HL-60/S4 treated with retinoic acid at 250 ng/mL for 4 days and 3 days (cell line): ENCODE data around the gene MEGF11.
"Not testable (repeated sequence)": the region's sequence is repeated elsewhere in the genome, so short reads cannot be mapped to it uniquely, and the experiment has no call there.

Experiments used
- in situ Hi-C: fragments of 300-500 bp; cut with MboI; formaldehyde crosslinking; loops from 2 replicates; pipeline ENCODE4 v1.7.0; 2022; ENCODE audit warnings: low sequenced_read_pairs

The MEGF11 gene

DNA sequence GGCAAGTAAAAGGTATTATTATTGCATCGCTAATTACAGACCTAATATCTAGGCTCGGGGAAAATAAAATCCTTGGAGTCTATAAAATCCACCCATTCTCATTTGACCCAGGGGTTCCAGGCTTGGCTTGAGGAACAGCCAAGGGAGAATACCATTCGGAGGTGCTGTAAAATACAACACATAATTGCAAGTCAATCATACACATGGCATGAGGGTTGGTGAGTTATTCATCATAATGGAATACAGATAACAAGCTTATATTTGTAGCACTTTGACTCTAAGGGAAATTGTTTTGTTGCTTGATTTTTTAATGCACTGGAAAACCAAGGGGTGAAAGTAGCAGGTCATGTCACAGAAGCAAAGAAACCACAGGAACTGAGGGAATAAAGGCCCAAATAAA, 23.0 kb upstream of the MEGF11 start:
- in situ Hi-C loops = no loop called here

DNA sequence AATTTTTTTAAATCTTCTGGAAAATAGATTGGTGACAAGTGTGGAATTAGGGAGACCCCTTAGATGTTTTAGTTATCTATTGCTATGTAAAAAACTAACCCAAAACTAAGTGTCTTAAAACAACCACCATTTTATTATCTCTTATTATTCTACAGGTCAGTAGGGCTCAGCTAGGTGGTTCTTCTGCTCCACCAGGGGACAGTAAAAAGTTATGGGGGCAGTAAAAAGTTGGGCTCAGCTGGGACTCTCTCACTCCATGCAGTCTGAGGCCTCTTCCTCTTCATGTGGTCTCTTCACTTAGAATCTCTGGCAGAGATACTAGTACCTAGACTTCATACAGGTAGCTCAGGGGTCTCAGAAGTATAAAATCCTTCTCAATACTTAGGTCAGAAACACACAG, 21.8 kb upstream of the MEGF11 start:
- in situ Hi-C loops = no loop called here

- in situ Hi-C loops = no loop called here
Observed at GRCh38 chr15:66270932-66271331, 17.4 kb upstream of the MEGF11 start.

DNA sequence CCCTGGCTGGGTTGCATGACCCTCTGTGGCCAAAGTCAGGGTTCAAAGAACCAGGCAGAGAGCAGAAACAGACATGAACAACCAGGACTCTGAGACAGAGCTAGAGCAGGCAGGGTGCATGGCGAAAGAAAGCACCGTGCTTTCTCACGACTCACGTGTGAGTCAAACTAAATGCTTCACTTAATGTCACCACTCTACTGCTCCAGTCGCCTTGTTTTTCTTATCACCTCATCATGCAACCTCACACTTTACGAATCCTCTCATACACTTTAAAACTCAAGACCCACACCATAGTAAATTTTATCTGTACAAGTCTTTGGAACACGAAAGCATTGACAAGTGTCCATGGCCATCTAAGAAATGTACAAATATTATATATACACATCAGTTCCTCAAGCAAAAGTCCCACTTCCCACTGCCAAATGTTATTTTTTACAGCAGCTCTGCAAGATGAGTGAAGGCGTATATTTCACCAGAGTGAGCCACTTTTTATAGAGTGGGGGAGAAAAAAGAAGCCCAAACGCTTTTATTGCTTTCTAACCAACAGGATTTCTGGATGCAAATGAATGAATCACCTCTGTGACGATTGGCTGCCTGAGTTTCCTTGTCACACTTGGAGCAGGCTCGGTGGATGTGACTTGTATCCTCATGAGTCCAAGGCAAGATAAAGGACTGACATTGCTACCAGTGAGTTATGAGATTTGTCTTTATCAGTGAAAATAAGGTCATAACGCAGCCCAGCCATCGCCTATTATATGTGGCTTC, 16.0 kb upstream of the MEGF11 start:
- in situ Hi-C loops = no loop called here

DNA sequence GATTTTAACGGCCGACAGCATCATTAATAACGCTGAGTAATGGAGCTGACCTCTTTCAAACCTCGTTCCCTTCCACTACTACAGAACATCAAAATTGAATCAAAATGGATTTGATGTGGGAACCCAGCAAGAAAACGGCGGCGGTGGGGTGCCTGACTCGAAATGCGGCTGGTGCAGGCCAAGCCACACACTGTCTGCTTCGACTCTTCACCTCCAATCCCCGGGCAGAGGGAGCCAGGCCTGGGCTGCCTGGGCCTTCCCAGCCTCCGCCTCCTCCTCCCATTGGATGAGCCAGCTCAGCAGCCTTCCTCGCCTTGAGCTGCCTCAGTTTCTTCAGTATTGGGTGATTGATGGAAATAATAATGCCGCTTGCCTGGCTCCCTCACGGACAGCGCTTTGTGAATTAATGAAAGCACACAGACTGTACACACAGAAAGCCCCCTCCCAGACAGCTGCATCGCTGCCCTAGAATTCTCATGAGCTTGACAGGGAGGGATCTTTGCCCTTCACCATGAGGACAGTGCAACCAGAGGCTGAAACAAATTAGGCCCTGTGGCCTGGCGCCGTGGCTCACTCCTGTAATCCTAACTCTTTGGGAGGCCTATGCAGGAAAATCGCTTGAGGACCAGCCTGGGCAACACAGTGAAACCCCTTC, 11.4 kb upstream of the MEGF11 start:
- in situ Hi-C loops = no loop called here

- in situ Hi-C loops = not testable (repeated sequence)
Observed at GRCh38 chr15:66262837-66263236, 9.3 kb upstream of the MEGF11 start.

GRCh38 chr15:66261056-66261455, 7.5 kb upstream of the MEGF11 start:
- in situ Hi-C loops = no loop called here

DNA sequence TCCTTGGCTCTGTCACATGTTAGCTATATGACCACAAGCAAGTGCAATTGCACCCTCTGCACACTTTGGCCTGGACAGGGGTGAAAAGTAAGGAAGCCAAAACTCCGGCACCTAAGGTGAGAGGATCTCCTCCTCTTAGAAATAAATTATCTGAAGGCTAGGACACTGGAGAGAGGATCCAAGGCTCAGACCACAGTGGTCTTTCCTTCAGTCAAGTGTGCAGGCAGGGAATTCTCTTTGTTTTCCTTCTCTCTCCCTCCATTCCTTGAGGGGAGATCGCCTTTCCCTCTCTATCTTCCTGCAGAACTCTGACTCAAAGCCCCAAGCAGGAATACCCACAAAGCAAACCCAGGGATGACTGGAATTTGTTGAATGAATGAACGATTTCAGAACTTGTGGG, 3.1 kb upstream of the MEGF11 start:
- in situ Hi-C loops = no loop called here

DNA sequence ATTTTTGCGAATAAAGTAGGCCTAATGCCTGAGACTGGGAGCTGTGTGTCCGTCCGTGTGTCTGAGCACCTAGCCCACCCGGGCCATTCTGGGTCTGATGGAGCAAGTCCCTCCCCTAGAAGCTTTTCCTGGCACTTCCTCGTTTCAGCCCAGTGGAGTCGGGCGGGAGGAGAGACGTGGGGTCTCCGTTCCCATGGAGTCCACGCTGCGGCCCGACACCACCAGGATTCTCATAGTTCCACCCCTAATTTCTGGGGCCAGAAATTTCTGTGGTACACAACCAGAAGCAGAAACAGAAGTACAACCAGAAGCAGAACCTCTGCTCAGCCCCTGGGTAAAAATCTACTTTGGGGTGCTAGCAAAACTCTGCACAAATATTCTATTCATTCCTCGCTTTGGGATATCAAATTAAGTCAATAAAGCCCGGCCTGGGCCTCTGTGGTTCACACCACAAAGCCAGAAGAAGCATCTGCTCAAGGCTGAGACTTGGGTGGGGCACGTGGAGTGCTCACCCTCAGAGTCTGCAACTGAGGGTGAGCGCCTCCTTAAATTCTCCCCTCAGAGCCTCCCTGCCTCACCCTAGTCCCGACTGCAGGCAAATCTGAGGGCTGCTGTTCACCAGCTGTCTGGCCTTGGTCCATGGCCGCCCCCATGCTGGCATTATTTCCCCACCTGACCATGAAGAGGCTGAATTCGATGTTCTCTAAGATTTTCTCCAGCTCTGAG, 1.6 kb upstream of the MEGF11 start:
- in situ Hi-C loops = no loop called here

- in situ Hi-C loops = no loop called here
Observed at GRCh38 chr15:66254089-66254950, 770 bp upstream of the MEGF11 start.

- in situ Hi-C loops = no loop called here
Observed at GRCh38 chr15:66252685-66253417, 699 bp downstream of the MEGF11 start.

DNA sequence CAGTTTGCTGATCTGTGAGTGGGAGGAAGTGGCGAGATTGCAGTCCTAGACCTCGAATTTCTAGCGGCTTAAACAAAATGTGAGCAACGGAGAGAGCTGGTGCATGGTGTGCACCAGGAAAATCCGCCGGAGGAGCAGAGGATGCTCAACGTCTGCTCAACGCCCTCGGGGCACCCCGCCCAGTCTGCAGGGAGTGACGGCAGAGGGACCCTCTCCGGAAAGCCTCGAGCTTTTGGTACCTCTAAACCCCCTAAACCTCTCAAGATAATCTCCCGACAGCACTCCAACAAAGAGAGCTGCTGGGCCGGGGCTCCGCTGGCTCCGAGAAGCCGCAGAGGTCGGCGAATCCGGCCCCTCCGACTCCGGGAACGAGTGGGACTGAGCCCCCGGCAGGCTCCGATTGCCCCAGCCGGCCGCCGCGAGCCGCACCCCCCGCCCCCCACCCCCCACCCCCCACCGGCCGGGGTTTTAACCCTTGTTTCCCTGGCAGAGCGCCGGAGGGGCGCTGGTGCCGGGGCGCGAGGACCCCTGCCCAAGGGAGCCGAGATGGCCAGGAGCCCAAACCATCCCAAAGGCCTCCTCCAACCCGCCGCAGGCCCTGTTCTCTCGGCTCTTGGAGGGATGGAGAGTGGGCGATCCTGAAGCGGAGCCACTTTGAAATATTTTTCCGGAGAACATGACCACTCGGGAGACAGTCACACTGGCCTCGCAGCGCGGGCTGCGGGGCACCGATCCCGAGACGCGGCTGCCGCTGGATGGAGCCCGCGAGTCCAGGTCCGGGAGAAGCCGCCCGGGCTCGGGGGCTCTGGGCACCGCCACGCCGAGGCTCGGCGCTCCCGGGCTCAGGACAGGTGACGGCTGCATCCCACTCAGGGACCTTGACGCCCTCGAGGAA, 1.5 kb downstream of the MEGF11 start:
- in situ Hi-C loops = no loop called here

GRCh38 chr15:66251065-66251789, 2.3 kb downstream of the MEGF11 start:
- in situ Hi-C loops = no loop called here

DNA sequence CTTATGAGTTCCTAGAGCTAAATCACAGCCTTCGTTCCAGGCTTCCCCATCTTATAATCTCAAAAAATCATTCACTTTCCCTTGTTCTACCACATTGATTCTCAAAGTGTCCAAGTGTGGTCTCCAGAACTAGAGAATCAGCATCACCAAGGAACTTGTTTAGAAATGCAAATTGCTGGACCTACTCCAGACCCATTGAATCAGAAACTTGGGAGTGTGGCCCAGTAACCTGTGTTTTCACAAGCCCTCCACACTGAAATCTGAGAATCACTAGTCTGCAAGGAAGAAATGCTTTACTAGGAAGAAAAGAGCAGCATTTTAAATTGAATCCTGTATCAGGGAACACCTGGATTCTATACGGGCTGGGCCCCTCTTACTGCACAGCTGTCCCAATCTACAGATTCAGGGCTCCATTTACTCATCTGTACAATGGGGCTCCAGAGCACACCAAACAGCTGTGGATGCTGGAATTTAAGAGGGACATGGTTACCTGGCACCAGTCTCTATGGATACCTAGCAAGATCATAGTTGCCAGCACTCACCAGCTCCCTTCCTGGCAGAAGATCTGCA, 3.9 kb downstream of the MEGF11 start:
- in situ Hi-C loops = no loop called here

- in situ Hi-C loops = no loop called here
Observed at GRCh38 chr15:66246937-66247336, 6.6 kb downstream of the MEGF11 start.

- in situ Hi-C loops = not testable (repeated sequence)
Observed at GRCh38 chr15:66245832-66246231, 7.7 kb downstream of the MEGF11 start.

DNA sequence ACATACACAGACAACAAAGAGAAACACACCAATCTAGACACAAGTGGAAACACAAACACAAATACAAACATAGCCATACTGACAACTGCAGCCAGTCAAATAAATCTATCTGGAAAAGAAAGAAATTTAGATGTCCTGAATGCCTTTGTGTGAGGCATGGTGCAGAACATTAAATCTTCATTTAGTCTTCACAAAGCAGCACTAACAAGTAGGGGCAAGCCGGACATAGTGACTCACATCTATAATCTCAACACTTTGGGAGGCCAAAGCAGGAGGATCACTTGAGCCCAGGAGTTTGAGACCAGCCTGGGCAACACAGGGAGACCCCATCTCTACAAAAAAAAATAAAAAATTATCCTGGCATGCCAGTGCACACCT, 11.7 kb downstream of the MEGF11 start:
- in situ Hi-C loops = no loop called here
